ENCODE measurements around the gene ARIH1. TPM values are rescaled to one million over a fixed set of nuclear protein-coding genes. Genes with fewer than 3 reads are reported as not detected.

Gene ARIH1
- total and polyA plus RNA-seq, 2 of the 8 experiments (the other 6 are each of a cell fraction or from before 2014, with no cell fraction given): 32.7 to 179 TPM

DNA sequence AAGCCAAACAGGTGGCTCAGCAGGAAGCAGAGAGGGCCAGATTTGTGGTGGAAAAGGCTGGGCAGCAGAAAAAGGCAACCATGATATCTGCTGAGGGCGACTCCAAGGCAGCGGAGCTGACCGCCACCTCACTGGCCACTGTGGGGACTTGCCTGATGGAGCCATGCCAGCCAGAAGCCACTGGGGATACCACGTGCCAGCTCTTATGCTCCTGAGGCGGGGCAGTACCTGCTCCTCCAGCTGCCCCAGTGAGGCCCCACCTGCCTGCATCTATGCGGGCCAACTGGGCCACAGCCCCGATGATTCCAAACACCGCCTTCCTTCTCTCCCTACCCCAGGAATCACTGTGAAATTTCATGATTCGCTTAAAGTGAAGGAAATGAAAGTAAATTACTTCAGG, 22.9 kb upstream of the ARIH1 start (continued):
- TF ChIP-seq POU5F1 (IDR thresholded peaks at IDR 0.05; ENCODE audit: low read depth, low read length): no peak
- no peak for TF ChIP-seq TAF1 (IDR thresholded peaks at IDR 0.05; ENCODE audit: low read depth, low read length)
- TF ChIP-seq ASH2L (IDR thresholded peaks at IDR 0.05; ENCODE audit: low read length): no peak
- TF ChIP-seq FOSL1 (IDR thresholded peaks at IDR 0.05; ENCODE audit: insufficient read depth, low read depth, low read length): no peak
- TF ChIP-seq NRF1 (IDR thresholded peaks at IDR 0.05; ENCODE audit: low read depth, low read length): no peak
- TF ChIP-seq SP1 (IDR thresholded peaks at IDR 0.05; ENCODE audit: low read depth, low read length): no peak
